HepG2 (cell line): ENCODE measurements around the gene CASKIN1. TPM values are rescaled to one million over a fixed set of nuclear protein-coding genes. Genes with fewer than 3 reads are reported as not detected.

Experiments used
- ATF3 ChIP-seq: sonication (generic); formaldehyde crosslinking; IDR thresholded peaks from 2 replicates; pipeline ENCODE4 v1.4.0; 2020; ENCODE audit warnings: missing genetic modification reagents
- BCLAF1 ChIP-seq: fragments of 450-650 bp; IDR thresholded peaks from 2 replicates; pipeline ENCODE4 v1.6.1; 2017; ENCODE audit warnings: mild to moderate bottlenecking
- CENPBD1 ChIP-seq: sonication (generic); formaldehyde crosslinking; IDR thresholded peaks from 2 replicates; pipeline ENCODE4 v1.8.0; 2022; ENCODE audit warnings: missing genetic modification reagents, low read depth, mild to moderate bottlenecking, borderline replicate concordance
- CENPT ChIP-seq: sonication (generic); formaldehyde crosslinking; IDR thresholded peaks from 2 replicates; pipeline ENCODE4 v1.8.0; 2022; ENCODE audit warnings: low read depth, mild to moderate bottlenecking, moderate library complexity, missing genetic modification reagents
- ELF3 ChIP-seq: IDR thresholded peaks from 2 replicates; pipeline ENCODE4 v1.6.1; 2016; ENCODE audit warnings: missing genetic modification reagents, missing compliant biosample characterization
- FIP1L1 ChIP-seq: fragments of 200-400 bp; formaldehyde crosslinking; IDR thresholded peaks from 2 replicates; pipeline ENCODE4 v1.6.1; 2018; ENCODE audit warnings: low read depth, mild to moderate bottlenecking, low read length, moderate library complexity, borderline replicate concordance; ENCODE audit not compliant: insufficient read depth
- MEIS2 ChIP-seq: sonication (generic); formaldehyde crosslinking; IDR thresholded peaks from 2 replicates; pipeline ENCODE4 v1.9.0; 2021; ENCODE audit warnings: mild to moderate bottlenecking, missing genetic modification reagents
- MXD4 ChIP-seq: IDR thresholded peaks from 2 replicates; pipeline ENCODE4 v1.6.1; 2016; ENCODE audit warnings: mild to moderate bottlenecking, missing biosample characterization, missing genetic modification reagents
- NR2F2 ChIP-seq: IDR thresholded peaks from 2 replicates; pipeline ENCODE4 v1.6.1; 2012; ENCODE audit warnings: low read depth, inconsistent platforms, borderline replicate concordance
- PAWR ChIP-seq: sonication (generic); formaldehyde crosslinking; IDR thresholded peaks from 2 replicates; pipeline ENCODE4 v1.4.0; 2020; ENCODE audit warnings: missing genetic modification reagents, mild to moderate bottlenecking, borderline replicate concordance
- SNAPC5 ChIP-seq: sonication (generic); formaldehyde crosslinking; IDR thresholded peaks from 2 replicates; pipeline ENCODE4 v1.8.1; 2023; ENCODE audit warnings: mild to moderate bottlenecking, missing genetic modification reagents, borderline replicate concordance
- SP140L ChIP-seq: sonication (generic); formaldehyde crosslinking; IDR thresholded peaks from 2 replicates; pipeline ENCODE4 v1.4.0; 2020; ENCODE audit warnings: missing genetic modification reagents, borderline replicate concordance
- TBP ChIP-seq: sonication (generic); formaldehyde crosslinking; IDR thresholded peaks from 2 replicates; pipeline ENCODE4 v1.5.0; 2020; ENCODE audit warnings: missing genetic modification reagents
- TCF7L2 ChIP-seq: IDR thresholded peaks from 2 replicates; pipeline ENCODE4 v1.6.1; 2011; ENCODE audit warnings: mild to moderate bottlenecking, low read depth, low read length, moderate library complexity
- TP53 ChIP-seq: sonication (generic); formaldehyde crosslinking; conservative IDR thresholded peaks from 2 replicates; pipeline ENCODE4 v1.4.0; 2020; ENCODE audit warnings: missing genetic modification reagents
- U2AF2 ChIP-seq: fragments of 200-400 bp; formaldehyde crosslinking; IDR thresholded peaks from 2 replicates; pipeline ENCODE4 v1.6.1; 2017; ENCODE audit warnings: low read depth, mild to moderate bottlenecking, low read length
- ZBTB37 ChIP-seq: sonication (generic); formaldehyde crosslinking; IDR thresholded peaks from 2 replicates; pipeline ENCODE4 v1.4.0; 2020; ENCODE audit warnings: mild to moderate bottlenecking, missing genetic modification reagents
- ZFP62 ChIP-seq: sonication (generic); formaldehyde crosslinking; IDR thresholded peaks from 2 replicates; pipeline ENCODE4 v1.4.0; 2020; ENCODE audit warnings: missing genetic modification reagents
- ZNF101 ChIP-seq: sonication (generic); formaldehyde crosslinking; IDR thresholded peaks from 2 replicates; pipeline ENCODE4 v1.4.0; 2020; ENCODE audit warnings: mild to moderate bottlenecking, low read depth, missing genetic modification reagents, borderline replicate concordance
- ZNF292 ChIP-seq: sonication (generic); formaldehyde crosslinking; IDR thresholded peaks from 2 replicates; pipeline ENCODE4 v1.8.1; 2022; ENCODE audit warnings: mild to moderate bottlenecking, low read depth, missing genetic modification reagents, borderline replicate concordance
- ZNF343 ChIP-seq: sonication (generic); formaldehyde crosslinking; IDR thresholded peaks from 2 replicates; pipeline ENCODE4 v1.4.0; 2020; ENCODE audit warnings: mild to moderate bottlenecking, missing genetic modification reagents
- ZNF543 ChIP-seq: sonication (generic); formaldehyde crosslinking; IDR thresholded peaks from 2 replicates; pipeline ENCODE4 v1.4.0; 2020; ENCODE audit warnings: mild to moderate bottlenecking, missing genetic modification reagents
- ZNF670 ChIP-seq: sonication (generic); formaldehyde crosslinking; IDR thresholded peaks from 2 replicates; pipeline ENCODE4 v1.8.0; 2022; ENCODE audit warnings: mild to moderate bottlenecking, missing genetic modification reagents, borderline replicate concordance
- ZNF724P ChIP-seq: sonication (generic); formaldehyde crosslinking; IDR thresholded peaks from 2 replicates; pipeline ENCODE4 v1.8.0; 2022; ENCODE audit warnings: missing genetic modification reagents, borderline replicate concordance
- ZNF775 ChIP-seq: sonication (generic); formaldehyde crosslinking; IDR thresholded peaks from 2 replicates; pipeline ENCODE4 v1.4.0; 2020; ENCODE audit warnings: missing genetic modification reagents, mild to moderate bottlenecking, moderate library complexity, borderline replicate concordance
- polyA plus RNA-seq, 8 experiments: library from polyadenylated mRNA; depleted of rRNA in 3 of 8; stranded (reverse) in 7 of 8; unstranded in 1 of 8; fragments of >200 nt; fragmentation: Illumina TruSeq in 4 of 8; extraction: Trizol in 4 of 8; gene quantifications; 2 replicates each; pipeline versions ENCODE4 v1.2.1 to v1.2.3, GENCODE V29; 2011 to 2016; ENCODE audit warnings: low read depth in 4 of 8, missing spikeins in 1 of 8, mixed read lengths in 1 of 8; ENCODE audit not compliant: insufficient read depth in 1 of 8
- total RNA-seq, 5 experiments: library from RNA; depleted of rRNA; stranded (reverse); fragments of >200 nt; fragmentation: Illumina TruSeq; extraction: Trizol; gene quantifications; 2 replicates each; pipeline ENCODE4 v1.2.3, GENCODE V29; 2016; ENCODE audit warnings: low read depth in 1 of 5

CASKIN1 gene
- total and polyA plus RNA-seq, 2 of the 13 experiments (the other 11 are each of a cell fraction or from before 2014, with no cell fraction given) = 1.2 to 2.2 TPM

- TF ChIP-seq U2AF2 (peak; percentile 96), CENPBD1 (CRISPR knock-in tag) (no peak; the same call in 1 of the 2 replicates), SNAPC5 (CRISPR knock-in tag) (peak; percentile 54; the same call in 1 of the 2 replicates), TCF7L2 (no peak), NR2F2 (peak; percentile 36; the same call in 1 of the 2 replicates), CENPT (CRISPR knock-in tag) (no peak), ELF3 (0 out of 2 replicates have a peak, but pooled peaks have one; percentile 19), ZNF292 (CRISPR knock-in tag) (peak; percentile 53; the same call in 1 of the 2 replicates), ZNF101 (no peak), ZFP62 (CRISPR knock-in tag) (no peak), MXD4 (CRISPR knock-in tag) (peak; percentile 78; the same call in 1 of the 2 replicates), BCLAF1 (no peak), TP53 (CRISPR knock-in tag) (0 out of 2 replicates have a peak, but pooled peaks have one; percentile 51), PAWR (CRISPR knock-in tag) (no peak), ZBTB37 (no peak), ZNF775 (CRISPR knock-in tag) (no peak), FIP1L1 (no peak), SP140L (CRISPR knock-in tag) (no peak), ZNF543 (CRISPR knock-in tag) (peak; percentile 54; the same call in 1 of the 2 replicates), ZNF343 (CRISPR knock-in tag) (0 out of 2 replicates have a peak, but pooled peaks have one; percentile 57), ZNF670 (CRISPR knock-in tag) (no peak), TBP (CRISPR knock-in tag) (no peak), ATF3 (CRISPR knock-in tag) (peak; percentile 32; the same call in 1 of the 2 replicates), MEIS2 (CRISPR knock-in tag) (peak; percentile 94), ZNF724P (CRISPR knock-in tag) (peak; percentile 37; the same call in 1 of the 2 replicates)
Observed at GRCh38 chr16:2223221-2223941, 27.0 kb upstream of the CASKIN1 start, which contains the start of gene E4F1 (continued).
